HG03565 (cell line): ENCODE measurements around the gene FBXO17.
"Not testable (repeated sequence)": the region's sequence is repeated elsewhere in the genome, so short reads cannot be mapped to it uniquely, and the experiment has no call there.

Experiments used
- ATAC-seq: cut with Tn5 transposase; IDR thresholded peaks from one replicate; pipeline ENCODE4 v1.9.1; 2021; ENCODE audit warnings: mild to moderate bottlenecking, moderate library complexity; ENCODE audit not compliant: unreplicated experiment

The FBXO17 gene

GRCh38 chr19:38975214-38975860 is at the start of gene FBXO17:
Gene FBXO17 (minus strand): TSS chr19:38975742. CDS start chr19:38950319, 25,423 bp downstream.
- ATAC-seq: no peak

- ATAC-seq: no peak
Measured at GRCh38 chr19:39024875-39025641, 49.5 kb upstream of the FBXO17 start.

GRCh38 chr19:39021063-39021462 is 45.5 kb upstream of the FBXO17 start:
- ATAC-seq: no peak

DNA sequence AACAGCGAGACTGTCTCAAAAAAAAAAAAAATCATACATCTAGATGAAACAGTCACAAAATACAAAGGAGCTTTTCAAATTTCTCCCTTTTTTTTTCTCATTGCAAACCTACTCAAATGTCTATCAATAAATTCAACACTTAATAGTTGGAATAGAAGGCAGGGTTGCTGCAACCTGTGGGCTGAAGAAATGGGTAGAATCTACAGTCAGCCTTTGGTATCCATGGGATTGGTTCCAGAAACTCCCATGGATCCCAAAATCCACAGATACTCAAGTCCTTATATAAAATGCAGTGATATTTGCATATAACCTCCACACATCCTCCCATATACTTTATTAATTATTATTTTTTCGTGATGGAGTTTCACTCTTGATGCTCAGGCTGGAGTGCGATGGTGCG is 42.1 kb upstream of the FBXO17 start:
- ATAC-seq: no peak

GRCh38 chr19:39017026-39017425 is 41.5 kb upstream of the FBXO17 start:
- ATAC-seq: no peak

- no peak for ATAC-seq
Measured at GRCh38 chr19:39014037-39014436, 38.5 kb upstream of the FBXO17 start.

- no peak for ATAC-seq
Measured at GRCh38 chr19:39009001-39009400, 33.5 kb upstream of the FBXO17 start.

DNA sequence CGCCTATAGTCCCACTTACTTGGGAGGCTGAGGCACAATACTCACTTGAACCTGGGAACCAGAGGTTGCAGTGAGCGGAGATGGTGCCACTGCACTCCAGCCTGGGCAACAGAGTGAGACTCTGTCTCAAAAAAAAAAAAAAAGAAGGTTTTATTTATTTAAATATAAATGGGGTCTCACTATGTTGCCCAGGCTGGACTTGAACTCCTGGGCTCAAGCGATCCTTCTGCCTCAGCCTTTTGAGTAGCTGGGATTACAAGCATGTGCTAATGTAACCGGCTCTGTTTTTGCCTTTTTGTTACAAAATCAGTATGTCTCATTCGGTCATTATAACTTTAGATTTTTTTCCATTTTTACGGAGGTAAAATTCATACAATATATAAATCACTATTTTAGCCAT is 32.6 kb upstream of the FBXO17 start:
- ATAC-seq: no peak

DNA sequence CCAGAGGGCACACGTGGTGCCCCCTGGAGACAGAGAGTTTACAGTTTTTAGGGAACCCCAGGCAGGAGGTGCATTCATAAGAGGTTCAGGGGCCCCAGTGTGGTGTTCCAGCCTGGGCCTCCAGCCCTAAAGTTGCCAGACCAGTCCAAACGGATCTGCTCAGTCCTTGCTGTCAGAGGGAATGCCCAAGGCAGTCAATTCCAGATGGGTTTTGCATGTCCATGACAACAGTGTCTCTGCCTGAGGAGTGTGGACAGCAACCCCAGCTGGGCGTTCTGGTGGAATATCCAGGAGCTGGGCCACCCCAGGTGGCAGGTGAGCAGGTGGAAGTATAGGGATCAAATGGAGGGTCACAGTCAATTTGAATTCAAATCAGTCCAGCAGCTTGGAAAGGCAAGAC is 31.6 kb upstream of the FBXO17 start:
- ATAC-seq: no peak

DNA sequence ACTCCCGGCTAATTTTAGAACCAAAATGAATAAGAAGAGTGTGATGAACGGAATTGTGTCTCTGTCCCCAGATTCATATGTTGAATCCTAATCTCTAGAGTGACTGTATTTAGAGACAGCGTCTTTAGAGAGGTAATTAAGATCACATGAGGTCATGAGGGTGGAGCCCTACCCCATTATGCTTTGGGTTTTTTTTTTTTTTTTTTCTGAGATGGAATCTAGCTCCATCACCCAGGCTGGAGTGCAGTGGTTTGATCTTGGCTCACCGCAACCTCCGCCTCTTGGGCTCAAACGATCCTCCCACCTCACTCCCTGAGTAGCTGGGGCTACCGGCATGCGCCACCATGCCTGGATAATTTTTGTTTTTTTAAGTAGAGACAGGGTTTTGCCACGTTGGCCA is 28.9 kb upstream of the FBXO17 start:
- no peak for ATAC-seq

- ATAC-seq: no peak
Measured at GRCh38 chr19:39003796-39004195, 28.3 kb upstream of the FBXO17 start.

DNA sequence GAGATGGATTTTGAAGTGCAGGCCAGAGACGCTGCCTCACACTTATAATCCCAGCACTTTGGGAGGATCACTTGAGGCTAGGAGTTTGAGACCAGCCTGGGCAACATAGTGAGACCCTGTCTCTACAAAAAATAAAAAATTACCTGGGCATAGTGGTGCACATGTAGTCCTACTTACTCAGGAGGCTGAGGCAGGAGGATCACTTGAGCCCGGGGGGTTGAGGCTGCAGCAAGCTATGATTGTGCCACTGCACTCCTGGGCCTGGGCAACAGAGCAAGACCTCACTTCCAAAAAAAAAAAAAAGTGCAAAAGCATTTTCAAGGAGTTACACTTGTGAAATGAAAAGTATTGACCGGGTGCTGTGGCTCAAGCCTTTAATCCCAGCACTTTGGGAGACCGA is 27.6 kb upstream of the FBXO17 start:
- ATAC-seq: no peak

- no peak for ATAC-seq
Measured at GRCh38 chr19:39001041-39001440, 25.5 kb upstream of the FBXO17 start.

DNA sequence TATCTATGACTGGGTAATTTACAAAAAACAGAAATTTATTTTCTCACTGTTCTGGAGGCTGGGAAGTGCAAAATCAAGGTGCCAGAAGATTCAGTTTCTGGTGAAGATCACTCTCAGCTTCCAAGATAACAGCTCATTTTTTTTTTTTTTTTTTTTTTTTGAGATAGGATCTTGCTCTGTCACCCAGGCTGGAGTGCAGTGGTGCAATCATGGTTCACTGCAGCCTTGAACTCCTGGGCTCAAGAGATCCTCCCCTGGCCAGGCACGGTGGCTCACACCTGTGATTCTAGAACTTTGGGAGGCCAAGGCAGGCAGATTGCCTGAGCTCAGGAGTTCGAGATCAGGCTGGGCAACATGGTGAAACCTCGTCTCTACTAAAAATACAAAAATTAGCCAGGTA is 22.0 kb upstream of the FBXO17 start:
- ATAC-seq: not testable (repeated sequence)

GRCh38 chr19:38993271-38993670 is 17.7 kb upstream of the FBXO17 start:
- no peak for ATAC-seq

DNA sequence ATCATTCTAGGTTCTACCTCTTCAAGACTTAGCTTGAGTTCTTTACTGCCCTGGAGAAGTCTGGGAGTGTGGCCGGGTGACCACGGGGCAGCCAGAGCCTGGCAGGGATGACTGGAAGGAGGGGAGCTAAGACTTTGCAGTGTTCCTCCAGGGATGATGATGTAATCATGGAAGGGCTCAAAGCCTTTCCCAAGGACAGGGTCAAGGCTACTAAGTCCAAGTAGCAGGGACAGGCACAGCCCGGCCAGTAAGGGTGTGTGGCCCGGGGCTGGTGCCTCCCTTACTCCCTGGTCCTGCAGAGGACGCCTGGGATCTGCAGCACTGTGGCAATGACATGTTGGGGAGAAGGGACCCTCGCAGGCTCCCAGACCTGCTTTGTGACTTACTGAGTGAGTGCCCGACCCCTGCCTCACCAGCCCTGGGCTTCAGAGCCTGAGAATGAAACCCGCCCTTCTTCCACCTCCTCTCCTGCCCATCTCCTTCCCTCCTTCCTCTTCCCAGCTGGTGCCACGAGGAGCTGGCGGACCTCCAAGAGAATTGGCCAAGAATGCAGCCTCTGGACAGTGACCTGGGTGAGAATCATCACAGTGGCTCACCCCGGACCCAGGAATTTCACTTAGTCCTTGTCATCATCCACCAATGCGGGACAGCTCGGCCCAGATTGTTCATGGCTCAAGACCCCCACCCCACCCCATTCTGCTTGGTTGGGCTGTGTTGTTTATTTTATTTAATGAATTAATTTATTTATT is 15.6 kb upstream of the FBXO17 start:
- ATAC-seq: no peak

DNA sequence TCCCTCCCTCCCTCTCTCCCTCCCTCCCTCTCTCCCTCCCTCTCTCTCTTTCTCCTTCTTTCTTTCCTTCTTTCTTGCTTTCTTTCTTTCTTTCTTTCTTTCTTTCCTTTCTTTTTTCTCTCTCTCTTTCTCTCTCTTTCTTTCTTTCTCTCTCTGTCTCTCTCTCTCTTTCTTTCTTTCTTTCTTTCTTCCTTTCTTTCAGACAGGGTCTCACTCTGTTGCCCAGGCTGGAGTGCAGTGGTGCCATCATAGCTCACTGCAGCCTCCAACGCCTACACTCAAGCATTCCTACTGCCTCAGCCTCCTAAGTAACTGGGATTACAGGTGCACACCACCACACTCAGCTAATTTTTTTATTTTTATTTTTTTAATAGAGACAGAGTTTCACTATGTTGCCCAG is 14.1 kb upstream of the FBXO17 start:
- ATAC-seq: not testable (repeated sequence)

- no peak for ATAC-seq
Measured at GRCh38 chr19:38989066-38989605, 13.6 kb upstream of the FBXO17 start.

DNA sequence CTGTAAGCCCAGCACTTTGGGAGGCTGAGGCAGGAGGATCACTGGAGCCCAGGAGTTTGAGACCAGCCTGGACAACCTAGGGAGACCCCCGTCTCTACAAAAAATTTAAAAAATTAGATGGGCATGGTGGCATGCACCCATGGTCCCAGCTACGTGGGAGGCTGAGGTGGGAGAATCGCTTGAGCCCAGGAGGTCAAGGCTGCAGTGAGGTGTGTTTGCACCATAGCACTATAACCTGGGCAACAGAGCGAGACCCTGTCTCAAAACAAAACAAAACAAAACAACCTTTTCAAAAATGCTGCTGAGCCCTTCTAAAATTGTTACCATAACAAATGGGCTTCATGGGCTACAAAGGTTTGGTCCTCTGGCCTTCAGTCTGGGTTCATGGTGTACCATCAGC is 13.1 kb upstream of the FBXO17 start:
- not testable (repeated sequence) for ATAC-seq

- not testable (repeated sequence) for ATAC-seq
Measured at GRCh38 chr19:38987745-38988144, 12.2 kb upstream of the FBXO17 start.

GRCh38 chr19:38985262-38985661 is 9.7 kb upstream of the FBXO17 start:
- ATAC-seq: no peak
